HFF-Myc (cell line): ENCODE data around the gene CD52.
"Not testable (repeated sequence)": the region's sequence is repeated elsewhere in the genome, so short reads cannot be mapped to it uniquely, and the experiment has no call there.

Experiments used
- DNase-seq: peaks from one replicate; pipeline ENCODE4 v3.0.0-alpha.2; 2011; ENCODE audit warnings: low read depth; ENCODE audit errors: extremely low read depth
- H3K4me3 ChIP-seq: replicated peaks from 2 replicates; pipeline ENCODE4 v1.5.1; 2011; ENCODE audit warnings: low read depth, mild to moderate bottlenecking, control low read depth, low read length
- TF ChIP-seq, protein P1 (sequence below): IDR thresholded peaks from 2 replicates; pipeline ENCODE4 v1.5.1; 2012; ENCODE audit warnings: mild to moderate bottlenecking, low read depth, low read length, control low read depth; ENCODE audit errors: missing control alignments

The CD52 gene

DNA sequence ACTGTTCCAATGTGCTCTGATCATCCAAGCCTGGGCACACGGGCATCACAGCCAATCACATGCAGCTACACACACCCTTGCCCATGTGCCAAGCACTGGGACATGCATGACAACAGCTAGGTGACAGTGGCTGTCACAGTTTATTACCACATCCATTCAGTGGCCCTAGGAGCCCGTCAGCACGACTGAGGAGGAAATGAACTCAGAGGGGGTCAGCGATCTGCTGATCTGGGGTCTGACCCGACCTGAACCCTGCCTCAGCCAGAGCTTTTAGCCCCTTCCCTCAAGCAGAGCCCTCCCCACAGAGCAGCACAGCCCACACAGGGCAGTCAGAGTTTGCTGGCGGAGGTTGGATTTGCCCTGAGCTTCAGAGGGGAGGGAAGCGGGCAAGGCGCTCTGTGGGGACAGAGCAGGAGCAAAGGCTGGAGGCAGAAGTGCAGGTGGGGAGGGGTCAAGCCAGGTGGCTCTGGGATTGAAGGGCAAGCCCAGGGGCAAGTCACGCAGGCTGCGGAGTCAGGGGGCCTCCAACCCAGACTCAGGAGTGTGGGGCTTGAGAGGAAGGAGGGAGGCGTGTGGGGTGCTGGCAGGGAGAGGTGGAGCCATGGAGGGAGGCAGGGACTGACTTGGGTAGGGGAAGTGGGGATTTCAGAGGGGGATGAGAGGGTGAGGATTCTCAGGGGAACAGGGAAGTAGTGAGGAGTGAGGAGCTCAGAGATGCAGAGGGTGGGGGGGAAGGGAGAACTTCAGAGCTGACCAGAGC lies 27.5 kb upstream of the CD52 start:
- TF ChIP-seq, protein P1, sequence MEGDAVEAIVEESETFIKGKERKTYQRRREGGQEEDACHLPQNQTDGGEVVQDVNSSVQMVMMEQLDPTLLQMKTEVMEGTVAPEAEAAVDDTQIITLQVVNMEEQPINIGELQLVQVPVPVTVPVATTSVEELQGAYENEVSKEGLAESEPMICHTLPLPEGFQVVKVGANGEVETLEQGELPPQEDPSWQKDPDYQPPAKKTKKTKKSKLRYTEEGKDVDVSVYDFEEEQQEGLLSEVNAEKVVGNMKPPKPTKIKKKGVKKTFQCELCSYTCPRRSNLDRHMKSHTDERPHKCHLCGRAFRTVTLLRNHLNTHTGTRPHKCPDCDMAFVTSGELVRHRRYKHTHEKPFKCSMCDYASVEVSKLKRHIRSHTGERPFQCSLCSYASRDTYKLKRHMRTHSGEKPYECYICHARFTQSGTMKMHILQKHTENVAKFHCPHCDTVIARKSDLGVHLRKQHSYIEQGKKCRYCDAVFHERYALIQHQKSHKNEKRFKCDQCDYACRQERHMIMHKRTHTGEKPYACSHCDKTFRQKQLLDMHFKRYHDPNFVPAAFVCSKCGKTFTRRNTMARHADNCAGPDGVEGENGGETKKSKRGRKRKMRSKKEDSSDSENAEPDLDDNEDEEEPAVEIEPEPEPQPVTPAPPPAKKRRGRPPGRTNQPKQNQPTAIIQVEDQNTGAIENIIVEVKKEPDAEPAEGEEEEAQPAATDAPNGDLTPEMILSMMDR, result no peak
- no peak for DNase-seq
- H3K4me3 ChIP-seq, result no peak overlapping the region

DNA sequence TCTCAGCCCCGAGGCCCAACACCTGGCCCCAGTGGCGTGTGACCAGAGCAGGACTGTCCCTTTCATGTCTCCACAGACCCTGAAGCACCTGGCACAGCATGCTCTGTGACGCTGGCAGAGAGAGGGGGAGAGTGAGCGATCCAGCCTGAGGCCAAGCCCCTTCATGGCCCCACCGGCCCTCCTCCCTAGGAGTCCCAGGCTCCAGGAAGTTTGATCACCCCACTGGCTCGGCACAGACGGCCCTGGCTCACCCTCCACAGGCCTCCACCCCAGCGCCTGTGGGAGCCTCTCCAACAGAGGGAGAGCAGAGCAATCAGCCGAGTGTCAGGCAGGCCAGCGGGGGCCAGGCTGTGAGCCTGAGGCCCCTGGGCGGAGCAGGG lies 26.9 kb upstream of the CD52 start:
- no peak for DNase-seq
- TF ChIP-seq, protein P1, result no peak
- H3K4me3 ChIP-seq, result no peak overlapping the region

DNA sequence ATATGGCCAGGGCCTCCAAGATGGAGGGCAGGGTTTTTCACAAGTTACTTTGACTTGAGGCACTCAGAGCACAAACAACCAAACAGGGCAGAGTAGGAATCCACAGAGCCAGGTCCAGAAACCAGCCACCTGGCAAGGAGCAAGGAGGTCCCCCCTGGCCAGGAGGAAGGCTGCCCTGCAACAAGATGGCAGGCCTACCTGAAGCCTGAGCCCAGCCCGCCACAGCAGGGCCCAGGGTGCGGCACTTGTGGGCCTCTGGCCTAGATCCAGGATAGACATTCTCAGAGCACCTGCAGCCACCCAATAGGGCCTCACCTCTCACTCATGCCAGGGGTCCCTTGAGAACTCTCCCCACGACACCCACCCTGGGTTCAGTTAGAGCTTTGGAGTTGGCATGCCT lies 26.3 kb upstream of the CD52 start:
- no peak for DNase-seq
- no peak overlapping the region for H3K4me3 ChIP-seq
- TF ChIP-seq, protein P1, result no peak

DNA sequence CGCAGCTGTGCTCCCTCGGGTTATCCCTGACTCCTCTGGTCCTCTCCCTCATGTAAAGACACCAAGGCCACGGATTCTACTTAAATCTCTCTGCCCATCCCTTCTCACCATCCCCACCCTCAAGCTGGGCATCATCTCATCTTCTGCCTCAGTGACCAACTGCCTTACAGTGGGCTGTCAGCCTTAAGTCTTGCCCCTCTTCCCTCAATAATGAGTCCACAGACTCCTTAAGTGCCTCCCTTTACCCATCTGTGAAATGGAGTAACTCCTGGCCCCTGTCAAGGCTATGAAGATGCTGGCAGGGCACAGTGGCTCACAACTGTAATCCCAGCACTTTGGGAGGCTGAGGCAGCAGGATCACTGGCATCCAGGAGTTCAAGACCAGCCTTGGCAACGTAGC lies 25.8 kb upstream of the CD52 start:
- TF ChIP-seq, protein P1, result no peak
- no peak for DNase-seq
- no peak overlapping the region for H3K4me3 ChIP-seq

DNA sequence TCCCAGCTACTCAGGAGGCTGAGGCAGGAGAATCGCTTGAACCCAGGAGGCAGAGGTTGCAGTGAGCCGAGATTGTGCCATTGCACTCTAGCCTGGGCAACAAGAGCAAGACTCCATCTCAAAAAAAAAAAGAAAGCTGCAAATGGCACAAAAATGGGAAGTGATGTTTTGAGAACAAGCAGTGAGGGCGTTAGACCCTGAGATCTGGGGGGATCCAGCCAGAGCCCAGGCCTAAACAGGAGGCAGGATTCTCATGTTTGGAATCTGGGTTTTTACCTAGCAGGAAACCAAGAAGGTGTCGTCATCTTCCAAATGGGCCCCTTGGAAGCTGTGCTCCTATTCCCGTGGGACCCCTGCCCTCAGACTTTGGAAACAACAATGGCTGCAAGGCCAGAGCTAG lies 25.0 kb upstream of the CD52 start:
- not testable (repeated sequence) for DNase-seq

DNA sequence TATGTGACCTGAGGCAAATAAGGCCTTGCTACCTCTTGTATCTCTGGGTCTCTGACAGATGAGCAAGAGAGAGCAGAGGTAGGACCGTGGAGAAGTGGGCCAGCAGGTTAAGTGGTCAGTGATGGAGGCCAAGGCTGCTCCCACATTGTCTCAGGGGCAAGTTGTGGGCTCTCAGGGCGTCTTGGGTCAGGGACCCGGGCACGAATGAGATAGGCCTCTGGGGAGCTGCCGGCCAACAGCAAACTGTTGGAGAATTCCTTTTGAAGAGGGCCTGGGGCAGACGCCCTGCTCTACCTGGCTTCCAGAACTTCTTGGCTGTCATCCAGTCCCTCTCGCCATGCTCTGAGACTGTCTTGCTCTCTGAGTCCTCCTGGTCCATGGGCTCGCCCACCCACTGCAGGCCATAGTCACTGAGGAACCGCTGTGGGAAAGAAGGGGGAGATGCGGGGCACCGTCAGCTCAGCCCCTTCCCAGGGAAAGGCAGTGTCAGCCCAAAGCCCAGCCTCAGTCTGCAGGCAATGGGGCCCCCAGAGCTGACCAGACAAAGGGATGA lies 23.8 kb upstream of the CD52 start:
- no peak for DNase-seq
- no peak overlapping the region for H3K4me3 ChIP-seq
- TF ChIP-seq, protein P1, result no peak

More for the DNA sequence above, 25.0 kb upstream of the CD52 start:
- H3K4me3 ChIP-seq, result not testable (repeated sequence)

DNA sequence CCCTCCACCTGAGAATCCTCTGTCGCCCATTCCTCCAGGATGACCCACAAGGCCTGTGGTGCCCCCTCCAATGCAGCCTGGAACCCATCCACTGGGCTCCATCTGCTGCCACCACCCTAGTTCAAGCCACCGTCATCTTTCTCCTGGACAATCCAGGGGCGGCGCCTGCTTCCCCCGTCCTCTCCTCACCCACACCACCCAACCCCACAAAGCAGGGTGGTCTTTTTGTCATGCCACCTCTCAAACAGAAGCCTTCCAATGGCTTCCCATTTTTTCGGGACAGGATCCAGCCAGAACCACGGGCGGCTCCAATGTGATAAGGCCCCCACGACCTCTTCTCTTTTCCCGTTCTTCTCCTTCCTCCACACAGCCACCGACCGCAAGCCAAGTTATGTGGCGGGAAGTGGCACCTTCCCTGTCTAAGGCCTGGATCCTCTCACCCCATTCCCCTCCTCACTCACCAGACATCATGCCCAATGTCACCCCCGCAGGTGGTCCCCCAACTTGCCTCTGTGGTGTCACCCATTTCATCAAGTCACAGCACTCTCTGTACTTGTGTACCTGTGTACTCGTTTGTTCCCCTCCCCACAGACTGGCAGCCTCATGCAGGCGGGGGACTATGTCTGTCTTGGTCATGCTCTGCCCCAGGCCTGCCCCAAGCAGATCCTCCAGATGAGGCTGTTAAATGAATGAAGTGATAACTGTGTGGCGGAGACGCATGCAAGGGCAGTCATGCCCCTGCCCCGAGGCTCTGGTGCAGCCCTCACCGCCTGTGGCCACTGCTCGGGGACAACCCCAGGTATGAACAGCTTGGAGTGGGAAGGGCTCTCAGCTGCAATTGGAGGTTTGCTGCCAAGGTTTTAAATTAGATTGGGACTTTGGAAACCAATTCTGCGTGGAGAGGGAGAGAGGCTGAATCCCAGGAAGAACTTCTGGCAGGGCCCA lies 22.3 kb upstream of the CD52 start:
- TF ChIP-seq, protein P1, result no peak
- H3K4me3 ChIP-seq, result no peak overlapping the region

More for the DNA sequence above, 22.3 kb upstream of the CD52 start:
- no peak for DNase-seq
